Measurements from ENCODE around the gene CFAP52.
"Not testable (repeated sequence)": the region's sequence is repeated elsewhere in the genome, so short reads cannot be mapped to it uniquely, and the experiment has no call there.

CFAP52 gene

DNA sequence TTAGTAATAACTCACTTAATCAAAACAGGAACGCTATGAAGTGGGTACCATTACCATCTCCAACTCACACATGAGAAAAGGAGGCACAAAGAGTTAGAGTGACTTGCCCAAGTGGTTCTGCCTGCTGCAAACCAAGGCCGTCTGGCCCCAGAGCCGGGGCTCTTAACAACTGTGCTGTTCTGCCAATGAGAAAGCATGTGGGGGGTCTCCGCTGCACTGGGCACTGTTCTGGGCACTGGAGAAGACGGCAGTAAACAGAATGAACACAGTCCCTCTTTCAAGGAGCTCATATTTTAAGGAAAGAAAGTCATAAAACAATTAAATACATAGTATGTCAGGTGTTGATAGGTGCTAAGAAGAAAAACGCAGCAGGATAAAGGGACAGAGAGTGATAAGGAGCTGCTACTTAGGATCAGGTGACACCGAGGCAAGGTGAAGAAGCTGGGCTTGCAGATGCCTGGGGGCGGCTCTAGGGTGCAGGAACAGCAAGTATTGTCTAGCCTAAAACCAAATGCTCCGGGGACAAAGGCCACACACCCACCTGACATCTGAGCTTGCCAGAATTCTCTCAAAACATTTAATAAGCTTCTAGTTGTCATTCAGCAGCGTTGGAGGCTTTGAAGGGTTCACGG lies 7.4 kb upstream of the CFAP52 start:
- in situ Hi-C loops (cut with MboI; ENCODE audit: low sequenced_read_pairs) = no loop called here

- in situ Hi-C loops (cut with MboI; ENCODE audit: low sequenced_read_pairs) = no loop called here
Measured at GRCh38 chr17:9571201-9571600, 5.2 kb upstream of the CFAP52 start.

DNA sequence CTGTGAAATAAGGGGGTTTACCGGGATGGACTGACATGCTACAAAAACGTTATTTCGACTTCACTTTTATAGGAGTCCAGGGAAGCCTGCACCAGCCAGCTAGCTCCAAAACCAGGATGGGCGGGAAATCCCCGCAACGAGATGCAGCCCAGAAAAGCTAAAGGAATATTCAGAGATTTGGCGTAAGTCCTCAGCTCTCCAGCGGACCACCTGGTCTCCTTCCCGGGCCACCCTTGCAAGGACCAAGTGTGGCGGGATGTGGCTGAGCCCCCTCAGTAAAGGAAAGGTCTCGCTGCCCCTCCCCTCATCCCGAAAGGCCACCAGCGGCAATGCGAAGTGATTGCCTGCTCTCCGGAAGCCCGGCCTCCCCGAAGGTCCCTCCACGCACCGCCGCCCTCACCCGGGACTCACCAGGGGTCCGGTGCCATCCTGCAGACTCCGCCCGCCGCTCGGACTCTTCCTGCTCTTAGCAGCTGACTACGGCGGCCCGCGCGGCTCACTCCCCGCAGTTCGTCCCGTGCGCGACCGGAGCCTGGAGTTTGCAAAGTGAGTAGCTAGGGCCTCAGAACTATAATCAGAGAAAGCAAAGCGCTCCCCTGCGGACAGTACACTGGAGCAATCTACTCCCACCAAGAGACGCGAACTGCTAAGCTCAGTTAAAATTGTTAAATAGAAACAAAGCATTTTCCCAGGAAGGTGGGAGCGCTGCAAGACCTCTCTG lies 901 bp upstream of the CFAP52 start, which contains the start of gene STX8:
TSS of gene STX8 (minus strand) at position 440 of the 721 bp plus-strand sequence. CDS start at position 428, 12 bp downstream.
- in situ Hi-C loops (cut with MboI; ENCODE audit: low sequenced_read_pairs) = no loop called here

GRCh38 chr17:9577373-9577709 lies 899 bp downstream of the CFAP52 start:
- in situ Hi-C loops (cut with MboI; ENCODE audit: low sequenced_read_pairs) = no loop called here

- in situ Hi-C loops (cut with MboI; ENCODE audit: low sequenced_read_pairs) = no loop called here
Measured at GRCh38 chr17:9587969-9588656, 11.7 kb downstream of the CFAP52 start.

GRCh38 chr17:9594065-9594464 lies 17.6 kb downstream of the CFAP52 start:
- in situ Hi-C loops (cut with MboI; ENCODE audit: low sequenced_read_pairs) = no loop called here

DNA sequence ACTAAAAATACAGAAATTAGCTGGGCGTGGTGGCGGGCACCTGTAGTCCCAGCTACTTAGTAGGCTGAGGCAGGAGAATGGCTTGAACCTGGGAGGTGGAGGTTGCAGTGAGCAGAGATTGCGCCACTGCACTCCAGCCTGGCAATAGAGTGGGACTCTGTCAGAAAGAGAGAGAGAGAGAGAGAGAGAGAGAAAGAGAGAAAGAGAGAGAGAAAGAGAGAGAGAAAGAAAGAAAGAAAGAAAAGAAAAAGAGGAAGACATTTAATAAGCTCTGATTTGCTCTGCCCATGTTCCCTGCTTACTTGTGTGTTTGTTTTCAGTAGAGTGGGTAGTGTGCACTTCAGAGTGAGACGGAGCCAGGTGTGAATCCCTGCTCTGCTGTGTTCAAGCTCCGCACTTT lies 21.2 kb downstream of the CFAP52 start:
- in situ Hi-C loops (cut with MboI; ENCODE audit: low sequenced_read_pairs) = not testable (repeated sequence)

GRCh38 chr17:9598661-9599060 lies 22.2 kb downstream of the CFAP52 start:
- in situ Hi-C loops (cut with MboI; ENCODE audit: low sequenced_read_pairs) = no loop called here

DNA sequence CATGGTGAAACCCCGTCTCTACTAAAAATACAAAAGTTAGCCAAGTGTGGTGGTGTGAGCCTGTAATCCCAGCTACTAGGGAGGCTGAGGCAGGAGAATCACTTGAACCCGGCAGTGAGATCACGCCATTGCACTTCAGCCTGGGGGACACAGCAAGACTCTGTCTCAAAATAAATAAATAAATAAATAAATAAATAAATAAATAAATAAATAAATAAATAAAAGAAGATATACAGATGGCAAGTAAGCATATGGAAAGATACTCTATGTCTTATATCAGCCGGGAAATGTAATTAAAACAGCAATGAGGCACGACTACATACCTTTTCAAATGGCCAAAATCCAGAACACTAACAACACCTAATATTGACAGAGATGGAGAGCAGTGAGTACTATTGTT lies 28.1 kb downstream of the CFAP52 start:
- in situ Hi-C loops (cut with MboI; ENCODE audit: low sequenced_read_pairs) = not testable (repeated sequence)

GRCh38 chr17:9606453-9606852 lies 30.0 kb downstream of the CFAP52 start:
- in situ Hi-C loops (cut with MboI; ENCODE audit: low sequenced_read_pairs) = no loop called here

DNA sequence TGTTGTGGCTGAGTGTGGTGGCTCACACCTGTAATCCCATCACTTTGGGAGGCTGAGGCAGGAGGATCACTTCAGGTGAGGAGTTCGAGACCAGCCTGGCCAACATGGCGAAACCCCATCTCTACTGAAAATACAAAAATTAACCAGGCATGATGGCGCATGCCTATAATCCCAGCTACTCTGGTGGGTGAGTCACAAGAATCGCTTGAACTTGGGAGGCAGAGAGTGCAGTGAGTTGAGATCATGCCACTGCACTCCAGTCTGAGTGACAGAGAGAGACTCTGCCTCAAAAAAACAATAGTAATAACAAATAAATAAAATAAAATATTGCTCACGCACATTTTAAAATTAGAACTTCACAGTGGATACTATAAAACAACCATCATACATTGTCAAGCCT lies 30.6 kb downstream of the CFAP52 start:
- in situ Hi-C loops (cut with MboI; ENCODE audit: low sequenced_read_pairs) = not testable (repeated sequence)

DNA sequence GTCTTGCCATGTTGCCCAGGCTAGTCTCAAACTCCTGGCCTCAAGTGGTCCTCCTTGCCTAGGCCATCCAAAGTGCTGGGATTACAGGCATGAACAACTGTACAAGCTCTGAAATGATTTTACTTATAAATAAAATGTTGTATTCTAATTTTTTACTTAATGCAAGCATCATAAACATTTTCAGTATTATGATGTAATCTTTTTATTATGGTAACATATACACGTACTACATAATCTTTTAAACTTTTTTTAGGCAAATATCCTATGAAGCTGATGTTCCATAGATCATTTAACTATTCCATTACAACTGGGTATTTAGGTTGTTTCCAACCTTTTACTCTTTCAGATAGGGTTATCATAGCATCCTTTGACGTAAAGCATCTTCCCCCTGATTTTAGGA lies 35.1 kb downstream of the CFAP52 start:
- in situ Hi-C loops (cut with MboI; ENCODE audit: low sequenced_read_pairs) = no loop called here

GRCh38 chr17:9612006-9612405 lies 35.6 kb downstream of the CFAP52 start:
- in situ Hi-C loops (cut with MboI; ENCODE audit: low sequenced_read_pairs) = no loop called here

- in situ Hi-C loops (cut with MboI; ENCODE audit: low sequenced_read_pairs) = no loop called here
Measured at GRCh38 chr17:9615486-9615885, 39.0 kb downstream of the CFAP52 start.

DNA sequence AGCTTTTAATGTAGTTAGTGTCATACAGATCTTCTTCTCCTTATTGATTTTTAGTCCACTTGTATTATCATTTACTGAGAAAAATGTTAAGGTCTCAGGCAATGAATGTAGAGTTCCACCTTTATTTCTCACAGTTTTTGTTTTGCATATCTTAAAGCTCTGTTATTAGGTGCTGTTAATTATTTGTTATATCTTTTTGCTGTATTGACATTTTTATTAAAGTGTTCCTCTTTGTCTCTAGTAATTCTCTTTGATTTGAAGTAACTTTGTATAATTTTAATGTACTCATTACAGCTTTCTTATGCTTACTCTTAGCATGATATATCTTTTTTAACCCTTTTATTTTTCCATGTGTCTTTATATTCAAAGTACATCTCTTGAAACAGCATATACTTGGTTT lies 46.5 kb downstream of the CFAP52 start:
- in situ Hi-C loops (cut with MboI; ENCODE audit: low sequenced_read_pairs) = no loop called here

GRCh38 chr17:9628509-9628908 lies 52.1 kb downstream of the CFAP52 start:
- in situ Hi-C loops (cut with MboI; ENCODE audit: low sequenced_read_pairs) = no loop called here

DNA sequence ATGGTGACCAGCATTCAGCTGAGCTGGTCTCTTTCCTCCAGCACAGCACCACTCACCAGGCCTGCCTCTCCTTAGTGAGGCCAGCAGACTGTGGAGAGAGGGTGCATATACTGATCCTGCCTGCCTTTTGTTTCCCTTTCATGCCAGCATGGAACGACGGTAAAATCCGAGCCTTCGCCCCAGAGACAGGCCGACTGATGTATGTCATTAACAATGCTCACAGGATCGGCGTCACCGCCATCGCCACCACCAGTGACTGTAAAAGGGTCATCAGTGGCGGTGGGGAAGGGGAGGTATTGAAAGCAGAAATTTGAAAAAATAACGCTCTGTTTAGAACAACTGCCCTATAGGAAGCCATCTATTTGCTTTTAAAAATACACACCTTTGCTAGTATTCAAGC lies 56.3 kb downstream of the CFAP52 start:
- in situ Hi-C loops (cut with MboI; ENCODE audit: low sequenced_read_pairs) = no loop called here

DNA sequence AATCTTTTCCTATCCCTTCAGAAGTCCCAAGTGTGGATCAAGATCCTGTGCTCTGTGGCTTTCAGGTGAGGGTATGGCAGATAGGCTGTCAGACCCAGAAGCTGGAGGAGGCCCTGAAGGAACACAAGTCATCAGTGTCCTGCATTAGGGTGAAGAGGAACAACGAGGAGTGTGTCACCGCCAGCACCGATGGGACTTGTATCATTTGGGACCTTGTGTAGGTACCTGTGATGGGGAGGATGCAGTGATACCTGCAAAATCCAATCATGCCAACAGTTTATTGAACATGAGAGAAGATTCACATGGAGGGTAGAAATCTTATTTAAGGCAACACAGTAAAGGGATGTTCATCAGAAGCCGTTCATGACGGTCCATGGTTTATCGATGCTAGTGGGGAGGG lies 58.9 kb downstream of the CFAP52 start:
- in situ Hi-C loops (cut with MboI; ENCODE audit: low sequenced_read_pairs) = no loop called here

DNA sequence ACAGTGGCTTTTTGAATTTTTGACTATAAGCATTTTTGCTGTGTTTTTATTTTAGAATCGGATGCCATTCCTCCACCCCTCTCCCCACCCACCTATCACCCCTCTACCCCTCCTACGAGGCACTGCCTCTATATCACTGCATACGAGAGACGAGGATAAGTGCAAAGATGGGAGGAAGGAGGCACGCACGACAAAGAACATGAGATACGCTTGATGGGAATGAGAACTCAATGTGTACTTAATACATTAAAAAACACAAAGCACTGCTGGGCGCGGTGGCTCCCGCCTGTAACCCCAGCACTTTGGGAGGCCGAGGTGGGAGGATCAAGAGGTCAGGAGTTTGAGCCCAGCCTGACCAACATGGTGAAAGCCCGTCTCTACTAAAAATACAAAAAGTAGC lies 60.1 kb downstream of the CFAP52 start:
- in situ Hi-C loops (cut with MboI; ENCODE audit: low sequenced_read_pairs) = no loop called here

DNA sequence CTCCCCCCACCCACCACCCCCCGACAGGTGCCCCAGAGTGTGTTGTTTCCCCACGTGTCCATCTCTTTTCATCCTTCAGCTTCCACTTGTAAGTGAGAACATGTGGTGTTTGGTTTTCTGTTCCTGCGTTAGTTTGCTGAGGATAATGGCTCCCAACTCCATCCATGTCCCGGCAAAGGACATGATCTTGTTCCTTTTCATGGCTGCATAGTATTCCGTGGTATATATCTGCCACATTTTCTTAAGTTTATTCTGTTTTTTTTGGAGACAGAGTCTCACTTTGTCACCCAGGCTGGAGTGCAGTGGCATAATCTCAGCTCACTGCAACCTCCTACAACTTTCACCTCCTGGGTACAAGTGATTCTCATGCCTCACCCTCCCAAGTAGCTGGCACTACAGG lies 63.9 kb downstream of the CFAP52 start:
- in situ Hi-C loops (cut with MboI; ENCODE audit: low sequenced_read_pairs) = not testable (repeated sequence)

DNA sequence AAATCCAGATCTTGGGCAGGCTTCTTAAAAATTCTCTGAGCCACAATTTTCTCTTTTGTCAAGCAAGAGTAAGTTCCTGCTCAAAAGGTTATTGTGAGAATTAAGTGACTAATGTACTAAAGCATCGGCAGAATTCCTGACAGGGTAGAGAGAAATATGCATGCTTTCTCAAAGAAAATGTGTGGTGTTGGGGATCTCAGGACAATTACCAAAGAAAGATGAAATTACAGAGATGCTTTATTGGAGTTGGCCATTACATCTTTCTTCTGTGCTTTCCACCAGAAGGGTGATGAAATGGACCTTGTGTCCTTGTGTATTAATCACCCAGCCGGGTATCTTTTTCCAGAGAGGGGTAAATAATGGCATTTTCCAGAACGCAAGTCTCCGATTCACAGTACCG lies 67.2 kb downstream of the CFAP52 start:
- in situ Hi-C loops (cut with MboI; ENCODE audit: low sequenced_read_pairs) = no loop called here

Measured in HL-60/S4 treated with retinoic acid at 250 ng/mL for 4 days and 3 days (cell line).